Stomach (tissue), 9 donors: Measurements from ENCODE around the gene TMEM242. TPM values are rescaled to one million over a fixed set of nuclear protein-coding genes. Genes with fewer than 3 reads are reported as not detected.

Experiments used
- DNase-seq, 2 donors: peaks; one replicate each; pipeline versions ENCODE4 v3.0.0 to v3.0.0-alpha.2; 2013 to 2019
- H3K27ac ChIP-seq, 5 donors: fragments of 200-600 bp in 4 of 5; sonication (generic) in 4 of 5; one replicate each; pipeline ENCODE4 v1.5.1; 2013 to 2019; ENCODE audit warnings: mild to moderate bottlenecking in 1 of 5, moderate library complexity in 1 of 5
- H3K27me3 ChIP-seq, 3 donors: fragments of 200-600 bp; sonication (generic); one replicate each; pipeline ENCODE4 v1.5.1; 2017 to 2019; ENCODE audit warnings: mixed run types in 1 of 3
- H3K36me3 ChIP-seq, 4 donors: fragments of 200-600 bp; sonication (generic); 1 replicate in 3 of 4; 2 replicates in 1 of 4; pipeline ENCODE4 v1.5.1; 2016 to 2019
- H3K4me1 ChIP-seq, 4 donors: fragments of 200-600 bp; sonication (generic); one replicate each; pipeline ENCODE4 v1.5.1; 2016 to 2019
- H3K4me3 ChIP-seq, 4 donors: fragments of 200-600 bp; sonication (generic) in 3 of 4; one replicate each; pipeline ENCODE4 v1.5.1; 2016 to 2019; ENCODE audit warnings: mild to moderate bottlenecking in 1 of 4
- H3K9me3 ChIP-seq, 4 donors: fragments of 200-600 bp; sonication (generic); one replicate each; pipeline ENCODE4 v1.5.1; 2016 to 2019
- CTCF ChIP-seq, 7 experiments: fragments of 450-650 bp in 4 of 7; fragments of 200-600 bp in 3 of 7; sonication (generic) in 3 of 7; IDR thresholded peaks; one replicate each; pipeline ENCODE4 v1.5.1; 2016 to 2019; ENCODE audit warnings: antibody characterized with exemption in 7 of 7, control low read depth in 2 of 7, mild to moderate bottlenecking in 1 of 7
- EP300 ChIP-seq: sonication (generic); formaldehyde crosslinking; IDR thresholded peaks from one replicate; pipeline ENCODE4 v1.6.1; 2017; ENCODE audit warnings: antibody characterized with exemption
- POLR2A ChIP-seq, 4 donors: fragments of 450-650 bp; IDR thresholded peaks; one replicate each; pipeline ENCODE4 v1.6.1; 2016; ENCODE audit warnings: antibody characterized with exemption in 4 of 4, control low read depth in 2 of 4, mild to moderate bottlenecking in 1 of 4, moderate library complexity in 1 of 4
- POLR2AphosphoS5 ChIP-seq, 3 donors: sonication (generic); formaldehyde crosslinking; IDR thresholded peaks; one replicate each; pipeline ENCODE4 v1.6.1; 2016; ENCODE audit warnings: antibody characterized with exemption in 3 of 3
- WGBS, 5 donors: extraction: QIAGEN DNeasy Blood & Tissue Kit in 3 of 5; methylation state at CpG; one replicate each; pipeline versions ENCODE4 v1.1.5 to v1.1.7; 2013 to 2018; 5-methylcytosine and 5-hydroxymethylcytosine counted together
- intact Hi-C: fragments of 100-400 bp; cut with DNase I; formaldehyde crosslinking; loops from one replicate; pipeline ENCODE4 v1.15.1; 2023; ENCODE audit warnings: low total_unique reads
- polyA plus RNA-seq, 3 donors: library from polyadenylated mRNA; stranded (reverse); fragments of 200-250 nt; gene quantifications; one replicate each; pipeline ENCODE4 v1.2.3, GENCODE V29; 2013
- total RNA-seq, 5 donors: library from RNA; depleted of rRNA; stranded (reverse); fragments of >200 nt; gene quantifications; one replicate each; pipeline versions ENCODE4 v1.1.0 to v1.2.3, GENCODE V29; 2014 to 2016
- donor health status: healthy with polysubstance abuse.
- donor health status: Bipolar disorder and iron deficiency.
- donor health status: healthy.

Gene TMEM242
- total and polyA plus RNA-seq, 8 donors = 0.87 to 13.8 (median 4.4) TPM; not detected in 1

- H3K9me3 ChIP-seq = no peaks in the 10 kb centered on the region
- peak overlapping the region in 2 of 5 donors; percentile 49 to 55 for H3K27ac ChIP-seq
- WGBS, 5 donors = 45 to 72% (median 66%) methylated on average over 3 to 4 of the region's 4 CpGs
- TF ChIP-seq POLR2AphosphoS5 (IDR thresholded peaks at IDR 0.05) (peak in 2 of 3 donors; percentile 54 to 79), POLR2A (IDR thresholded peaks at IDR 0.05) (no peak)
- peaks cover 11 to 38% (median 24%) of the 10 kb centered on the region in 4 donors for H3K4me1 ChIP-seq
- H3K4me3 ChIP-seq = no peak overlapping the region
- H3K27me3 ChIP-seq = no peaks in the 10 kb centered on the region
- no peak for DNase-seq
- H3K36me3 ChIP-seq = no peaks in the 10 kb centered on the region
- intact Hi-C loops = no loop called here
Observed at GRCh38 chr6:157244175-157244574, 79.1 kb downstream of the TMEM242 start.

- peaks cover 11 to 38% (median 24%) of the 10 kb centered on the region in 4 donors for H3K4me1 ChIP-seq
- H3K27me3 ChIP-seq = no peaks in the 10 kb centered on the region
- H3K9me3 ChIP-seq = no peaks in the 10 kb centered on the region
- no peaks in the 10 kb centered on the region for H3K36me3 ChIP-seq
- H3K27ac ChIP-seq = peak overlapping the region in 1 of 5 donors; percentile 63
- WGBS, 5 donors = 83 to 94% (median 90%) methylated on average over 5 to 6 of the region's 6 CpGs
- TF ChIP-seq POLR2AphosphoS5 (IDR thresholded peaks at IDR 0.05) = no peak
- no peak for TF ChIP-seq CTCF (IDR thresholded peaks at IDR 0.05)
- no peak for TF ChIP-seq EP300
- TF ChIP-seq POLR2A (IDR thresholded peaks at IDR 0.05) = no peak
- no peak overlapping the region for H3K4me3 ChIP-seq
- DNase-seq = no peak
- intact Hi-C loops = no loop called here
Observed at GRCh38 chr6:157242791-157243190, 80.5 kb downstream of the TMEM242 start.

GRCh38 chr6:157240960-157241311, 82.4 kb downstream of the TMEM242 start:
- DNase-seq = no peak
- 69 to 86% (median 79%) methylated on average over 9 to 10 of the region's 10 CpGs for WGBS, 5 donors

DNA sequence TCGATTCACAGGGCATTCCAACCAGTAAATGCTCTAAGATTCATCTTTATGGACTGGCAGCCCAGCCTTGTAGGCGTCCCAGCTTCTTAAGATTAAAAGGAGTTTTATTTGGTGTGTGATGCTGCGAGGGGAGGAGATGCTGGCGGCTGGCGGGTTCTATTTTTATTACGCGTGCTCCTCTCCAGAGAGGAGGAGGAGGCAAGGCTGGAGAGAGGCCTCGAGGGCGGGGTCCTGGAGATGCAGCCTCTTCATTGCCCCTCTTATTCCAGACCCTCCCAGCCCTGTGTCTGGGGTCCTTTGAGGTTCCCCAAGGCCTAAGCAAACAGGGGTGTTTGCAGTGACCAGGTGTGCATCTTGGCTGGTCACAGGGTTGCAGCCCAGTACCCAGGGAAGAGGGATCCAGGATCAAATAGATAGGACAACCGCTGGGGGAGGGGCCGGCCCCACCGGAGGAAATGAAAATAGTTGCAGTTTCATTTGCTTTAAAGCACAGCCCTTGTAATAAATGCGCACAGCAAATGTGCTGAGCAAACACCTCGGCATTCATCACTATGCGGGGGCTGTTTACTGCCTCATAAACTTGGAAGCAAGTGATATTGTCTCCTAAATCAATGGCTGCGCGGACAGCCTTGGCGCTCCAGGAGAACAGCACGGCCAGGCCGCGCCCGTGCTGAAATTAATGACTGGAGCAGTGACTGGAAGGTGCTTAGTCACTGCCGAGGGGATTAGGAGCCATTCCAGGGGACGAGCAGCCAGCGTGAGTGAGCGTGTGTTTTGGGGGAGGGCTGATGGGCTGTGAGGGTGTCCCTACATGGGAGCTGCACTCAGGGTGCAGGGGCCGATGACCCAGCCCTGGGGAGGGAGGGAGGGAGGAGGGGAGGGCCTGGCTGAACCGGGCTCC, 83.0 kb downstream of the TMEM242 start:
- no peaks in the 10 kb centered on the region for H3K36me3 ChIP-seq
- no peaks in the 10 kb centered on the region for H3K9me3 ChIP-seq
- peak in 1 of 2 donors; percentile 74 for DNase-seq
- peak; percentile 17 to 80 (median 75) for TF ChIP-seq POLR2AphosphoS5 (IDR thresholded peaks at IDR 0.05)
- TF ChIP-seq CTCF (IDR thresholded peaks at IDR 0.05) = no peak
- no peak for TF ChIP-seq EP300
- TF ChIP-seq POLR2A (IDR thresholded peaks at IDR 0.05) = no peak
- 33 to 46% (median 43%) methylated on average over 27 to 28 of the region's 28 CpGs for WGBS, 5 donors
- intact Hi-C loops = no loop called here
- peaks cover 0 to 16% (median 16%) of the 10 kb centered on the region in 3 donors for H3K27me3 ChIP-seq
- peak overlapping the region; percentile 14 to 28 (median 21) for H3K4me3 ChIP-seq
- peaks cover 26 to 48% (median 38%) of the 10 kb centered on the region in 4 donors for H3K4me1 ChIP-seq
- peak overlapping the region in 4 of 5 donors; percentile 56 to 79 (median 63) for H3K27ac ChIP-seq

More at GRCh38 chr6:157240960-157241311, 82.4 kb downstream of the TMEM242 start:
- Histone ChIP-seq H3K27me3 (peaks cover 0 to 10% (median 9%) of the 10 kb centered on the region in 3 donors), H3K36me3 (no peaks in the 10 kb centered on the region), H3K27ac (peak overlapping the region in 4 of 5 donors; percentile 56 to 79 (median 63)), H3K4me1 (peaks cover 20 to 48% (median 34%) of the 10 kb centered on the region in 4 donors), H3K4me3 (peak overlapping the region in 2 of 4 donors; percentile 25 to 28), H3K9me3 (no peaks in the 10 kb centered on the region)
- intact Hi-C loops = no loop called here
- no peak for TF ChIP-seq POLR2AphosphoS5 (IDR thresholded peaks at IDR 0.05)
- no peak for TF ChIP-seq CTCF (IDR thresholded peaks at IDR 0.05)
- no peak for TF ChIP-seq POLR2A (IDR thresholded peaks at IDR 0.05)
